ENCODE measurements around the gene TMEM106C.

TMEM106C gene

DNA sequence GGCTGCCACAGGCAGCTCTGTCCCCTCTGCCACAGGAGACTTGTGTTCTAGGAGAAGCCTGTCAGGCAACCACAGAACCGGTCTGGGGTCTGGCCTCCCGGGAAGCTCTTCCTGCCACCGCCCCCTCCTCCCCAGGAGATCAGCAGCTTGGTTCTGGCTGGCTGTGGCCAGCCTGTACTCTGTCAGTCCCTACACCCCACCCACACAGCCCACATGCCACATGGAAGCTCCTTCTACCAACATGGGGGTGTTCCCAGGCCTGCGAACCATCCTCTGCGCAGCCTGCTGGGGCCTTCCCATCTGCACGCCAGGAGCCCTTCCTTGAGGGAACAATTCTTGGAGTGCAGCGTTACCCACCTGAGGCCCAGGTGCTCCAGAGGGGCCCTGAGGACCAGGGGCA, 16.8 kb downstream of the TMEM106C start:
- DNase-seq: no peak

GRCh38 chr12:47980779-47981495, 17.5 kb downstream of the TMEM106C start:
- DNase-seq: no peak

DNA sequence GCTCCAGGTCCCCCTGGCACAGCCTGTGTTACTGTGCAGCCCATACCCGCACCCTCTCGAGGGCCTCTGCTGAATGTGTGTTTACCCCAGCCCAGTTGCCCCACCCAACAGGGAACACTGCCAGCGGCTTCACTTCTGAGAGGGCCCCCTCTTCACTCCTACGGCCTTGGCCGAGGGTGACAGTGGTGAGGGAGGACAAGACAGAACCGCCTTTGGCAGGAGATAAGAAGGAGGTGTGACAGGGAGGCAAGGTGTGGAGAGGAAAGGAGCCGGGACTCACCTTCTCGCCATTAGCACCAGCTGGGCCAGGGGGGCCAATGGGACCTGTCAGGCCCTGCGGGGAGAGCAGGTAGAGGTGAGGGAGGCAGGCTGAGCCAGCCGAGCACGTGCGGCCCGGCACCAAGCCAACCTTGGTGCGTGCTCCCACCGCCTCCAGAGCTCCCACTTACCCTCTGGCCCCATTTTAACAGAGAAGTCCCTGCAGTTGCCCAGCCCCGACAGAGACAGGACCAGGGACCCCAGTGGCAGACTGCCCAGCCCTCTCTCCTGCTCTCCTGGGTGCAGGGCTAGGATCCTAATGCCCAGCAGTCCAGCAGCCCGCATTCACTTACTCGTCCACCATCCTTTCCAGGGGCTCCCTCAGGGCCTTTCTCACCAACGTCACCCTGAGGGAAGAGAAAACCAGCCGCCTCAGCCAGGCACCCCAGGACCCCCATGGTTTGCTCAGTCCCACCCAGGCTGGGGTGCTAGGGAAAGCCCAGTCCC, 18.3 kb downstream of the TMEM106C start:
- DNase-seq: no peak

DNA sequence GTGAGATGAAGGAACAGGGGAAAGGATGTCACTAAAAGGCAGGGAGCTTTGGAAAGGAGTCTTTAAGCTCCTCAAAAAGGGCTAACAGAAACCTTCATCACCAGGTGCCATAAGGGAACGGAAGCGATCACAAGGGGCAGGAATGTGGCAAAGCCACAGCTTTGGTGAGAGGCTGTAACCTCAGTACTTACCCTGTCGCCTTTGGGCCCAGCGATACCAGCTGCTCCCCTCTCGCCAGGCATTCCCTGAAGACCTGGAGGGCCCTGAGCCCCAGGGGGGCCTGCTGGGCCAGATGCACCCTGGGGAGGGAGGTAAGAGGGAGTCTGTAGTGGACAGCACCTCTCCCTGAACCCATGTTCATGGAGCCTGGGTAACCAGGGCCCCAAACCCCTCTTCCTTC, 18.9 kb downstream of the TMEM106C start:
- no peak for DNase-seq

DNA sequence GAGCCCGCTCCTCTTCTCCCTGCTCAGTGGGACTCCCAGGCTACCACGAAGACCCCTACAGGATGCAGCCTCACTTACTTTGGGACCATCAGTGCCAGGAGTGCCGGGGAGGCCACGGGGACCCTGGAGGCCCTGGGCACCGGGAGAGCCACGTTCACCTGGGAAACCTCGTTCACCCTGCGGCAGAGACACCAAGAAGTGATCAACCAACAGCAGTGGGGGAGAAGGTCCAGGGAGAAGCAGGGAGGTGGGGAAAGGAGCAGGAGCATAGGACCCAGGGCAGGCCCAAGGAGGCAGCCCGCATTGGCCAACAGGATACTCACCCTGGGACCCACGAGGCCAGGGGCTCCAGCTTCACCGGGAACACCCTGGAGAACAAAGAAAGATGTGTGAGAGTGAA, 19.4 kb downstream of the TMEM106C start:
- no peak for DNase-seq

GRCh38 chr12:47983541-47984115, 20.2 kb downstream of the TMEM106C start:
- DNase-seq: no peak

- DNase-seq: no peak
Measured at GRCh38 chr12:47984331-47984801, 21.0 kb downstream of the TMEM106C start.

- DNase-seq: no peak
Measured at GRCh38 chr12:47985596-47986290, 22.3 kb downstream of the TMEM106C start.

DNA sequence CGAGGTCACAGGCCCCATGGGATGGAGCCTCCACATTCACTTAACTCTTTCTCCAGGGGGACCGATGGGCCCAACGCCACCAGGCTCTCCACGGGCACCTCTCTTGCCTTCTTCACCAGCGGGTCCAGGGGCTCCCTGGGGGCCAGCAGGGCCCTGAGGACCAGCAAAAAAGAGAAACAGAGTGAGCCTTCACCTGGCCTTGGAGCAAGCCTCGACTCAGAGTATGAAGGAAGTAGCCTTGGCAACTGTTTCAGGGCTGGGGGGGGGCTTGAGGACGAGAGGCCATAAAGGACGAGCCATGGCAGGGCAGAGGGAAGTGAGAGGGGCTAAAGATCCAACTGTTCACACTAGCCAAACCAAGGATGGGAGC, 22.9 kb downstream of the TMEM106C start:
- no peak for DNase-seq

- no peak for DNase-seq
Measured at GRCh38 chr12:47986832-47987231, 23.4 kb downstream of the TMEM106C start.

DNA sequence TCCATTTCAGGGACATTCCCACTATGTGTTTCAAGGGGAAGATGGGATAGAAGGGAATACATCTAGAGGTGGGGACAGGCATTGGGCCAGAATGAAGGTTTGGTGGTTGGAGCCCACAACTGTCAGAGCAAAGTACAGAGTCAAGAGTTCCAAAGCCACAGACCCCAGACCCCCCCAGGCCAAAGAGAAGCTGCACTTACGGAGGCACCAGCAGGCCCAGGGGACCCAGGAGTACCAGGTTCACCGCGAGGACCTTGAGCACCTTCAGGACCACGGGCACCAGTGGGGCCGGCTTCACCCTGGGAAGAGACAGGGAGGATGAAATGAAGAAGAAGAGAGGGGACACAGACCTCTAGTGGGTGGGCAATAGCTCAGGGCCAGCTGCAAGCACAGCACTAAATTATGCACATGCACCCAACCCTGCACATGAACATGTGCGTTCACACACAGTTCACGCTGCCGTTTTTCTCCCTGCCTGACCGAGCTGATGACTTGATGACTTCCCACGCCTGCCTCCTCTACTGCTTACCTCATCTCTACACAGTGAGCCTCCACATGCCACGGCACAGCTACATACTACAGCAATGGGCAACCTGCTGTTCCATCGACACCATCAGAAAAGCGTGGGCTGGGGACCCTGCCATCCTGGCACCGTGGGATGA, 24.1 kb downstream of the TMEM106C start:
- DNase-seq: no peak

DNA sequence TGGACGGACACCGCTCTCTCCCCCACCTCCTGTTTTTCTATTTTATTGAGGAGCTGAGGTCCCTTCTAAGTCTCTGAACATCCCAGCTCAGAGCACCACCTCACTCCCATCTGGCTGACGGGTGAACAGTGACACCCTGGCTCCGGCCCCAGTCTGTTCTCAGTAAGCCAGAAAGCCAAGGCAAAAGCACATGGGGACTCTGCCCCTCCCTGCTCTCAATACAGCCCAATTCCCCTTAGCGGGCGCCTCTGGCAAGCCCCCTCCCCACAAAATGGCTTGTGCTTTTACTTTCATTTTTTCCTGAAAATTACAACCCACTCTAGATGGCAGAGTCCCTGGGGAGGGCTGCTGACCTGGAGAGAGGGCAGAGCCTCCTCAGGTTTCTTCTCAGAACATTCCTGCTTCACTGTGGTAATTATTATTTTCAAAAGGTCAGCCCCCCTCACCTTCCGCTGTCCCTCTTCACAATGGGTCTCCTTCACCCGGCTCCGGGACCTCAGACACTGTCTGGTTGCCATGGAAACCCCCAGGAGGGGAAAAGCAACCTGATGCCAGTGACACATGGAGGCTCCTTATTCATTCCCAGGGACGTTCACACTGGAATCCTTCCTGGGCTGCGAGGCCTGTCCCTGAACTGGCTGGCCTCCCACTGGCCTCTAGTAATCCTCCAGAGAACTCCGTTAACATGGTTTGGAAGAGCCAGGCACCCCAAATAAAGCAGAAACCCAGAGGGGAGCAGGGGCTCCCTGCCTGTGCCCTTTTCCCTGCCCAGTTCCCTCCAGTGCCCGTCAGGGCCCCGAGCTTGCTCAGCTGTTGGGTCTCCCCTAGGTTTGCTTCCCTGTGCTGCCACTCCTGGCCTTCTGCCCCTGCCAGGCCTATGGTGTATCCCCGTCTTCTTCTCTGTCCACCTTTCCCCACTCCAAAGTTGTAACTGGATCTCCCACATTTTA, 25.0 kb downstream of the TMEM106C start:
- no peak for DNase-seq

GRCh38 chr12:47989023-47989417, 25.6 kb downstream of the TMEM106C start:
- no peak for DNase-seq

- DNase-seq: no peak
Measured at GRCh38 chr12:47989666-47990065, 26.3 kb downstream of the TMEM106C start.

- DNase-seq: no peak
Measured at GRCh38 chr12:47990351-47991105, 27.1 kb downstream of the TMEM106C start.

- DNase-seq: no peak
Measured at GRCh38 chr12:47991106-47992061, 28.0 kb downstream of the TMEM106C start.

- DNase-seq: no peak
Measured at GRCh38 chr12:47992776-47993175, 29.4 kb downstream of the TMEM106C start.

DNA sequence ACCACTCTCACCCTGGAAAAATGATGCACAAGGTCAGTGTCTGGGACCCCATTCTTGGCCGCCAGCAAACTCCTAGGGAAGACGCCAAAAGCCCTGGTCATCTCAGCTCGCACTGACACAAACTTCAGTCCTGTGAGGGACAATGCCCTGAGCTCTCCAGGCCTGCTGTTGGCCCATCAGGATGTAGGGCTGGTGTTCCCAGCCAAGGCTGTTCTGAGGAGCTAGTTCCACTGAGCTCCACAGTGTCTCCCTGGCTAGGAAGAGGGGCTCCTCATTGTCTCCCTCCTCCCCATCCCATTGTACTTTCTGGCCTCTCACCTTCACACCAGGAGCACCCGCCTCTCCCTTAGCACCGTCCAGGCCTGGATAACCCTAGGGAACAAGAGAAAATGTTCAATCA, 30.1 kb downstream of the TMEM106C start:
- DNase-seq: no peak

DNA sequence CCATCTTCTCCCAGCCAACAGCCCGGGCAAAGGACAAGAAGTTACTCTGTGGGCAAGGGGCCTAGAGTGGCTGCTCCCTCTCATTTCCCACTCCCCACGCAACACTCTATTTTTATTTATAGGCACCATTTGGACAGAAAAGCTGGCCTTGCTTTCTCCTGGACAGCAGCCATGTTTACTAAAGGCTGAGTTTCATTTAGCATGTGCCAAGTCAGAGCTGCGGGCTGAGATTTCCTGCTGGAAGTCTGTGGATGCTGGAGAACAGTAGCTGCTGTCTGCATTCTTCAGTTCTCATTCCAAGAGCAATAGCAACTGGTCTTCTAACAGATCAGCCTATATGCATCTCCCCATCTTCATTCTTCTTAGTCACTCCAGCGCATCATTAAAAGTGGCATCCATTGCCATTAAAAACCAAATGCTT, 32.6 kb downstream of the TMEM106C start:
- DNase-seq: no peak

DNA sequence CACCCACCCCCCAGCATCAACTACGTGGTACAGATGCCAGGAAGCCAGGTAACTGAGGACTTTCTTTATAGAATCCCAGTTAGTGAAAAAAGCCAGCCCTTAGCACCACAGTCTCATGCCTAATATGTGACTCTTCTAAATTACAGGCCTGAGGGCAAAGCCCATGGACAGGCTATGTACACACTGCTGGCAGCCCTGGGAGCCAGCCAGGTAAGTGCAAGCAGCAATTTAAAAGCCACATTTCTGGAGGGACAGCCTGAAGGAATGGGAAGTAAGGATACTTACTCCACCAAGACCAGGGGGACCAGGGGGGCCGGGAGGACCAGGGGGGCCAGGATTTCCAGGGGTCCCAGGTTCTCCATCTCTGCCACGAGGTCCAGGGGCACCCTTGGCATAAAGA, 33.9 kb downstream of the TMEM106C start:
- no peak for DNase-seq
